DMS153 treated with DMSO at 0.1 percent for 48 hours (cell line): Measurements from ENCODE around the gene LRRC4B.

Experiments
- DNase-seq: peaks from one replicate; lab custom pipeline; 2025; ENCODE audit not compliant: unreplicated experiment; lab: John Stamatoyannopoulos, UW

LRRC4B gene

GRCh38 chr19:50509366-50509765 is 58.9 kb downstream of the LRRC4B start:
- DNase-seq: no peak

DNA sequence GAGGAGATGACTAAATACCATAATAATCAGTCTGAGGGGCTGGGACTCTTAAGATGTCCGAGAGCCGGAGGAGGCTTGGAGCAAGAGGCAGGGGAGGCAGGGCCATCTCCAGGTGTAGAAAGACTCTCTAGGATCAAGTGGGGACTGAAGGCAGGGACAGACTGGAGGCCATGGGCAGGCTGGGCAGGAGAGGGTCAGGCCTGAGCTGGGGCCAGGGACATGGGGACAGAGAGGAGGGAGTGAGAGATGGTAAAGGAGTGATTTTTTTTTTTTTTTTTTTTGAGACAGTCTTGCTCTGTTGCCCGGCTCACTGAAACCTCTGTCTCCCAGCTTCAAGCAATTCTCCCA is 59.4 kb downstream of the LRRC4B start:
- DNase-seq: no peak

DNA sequence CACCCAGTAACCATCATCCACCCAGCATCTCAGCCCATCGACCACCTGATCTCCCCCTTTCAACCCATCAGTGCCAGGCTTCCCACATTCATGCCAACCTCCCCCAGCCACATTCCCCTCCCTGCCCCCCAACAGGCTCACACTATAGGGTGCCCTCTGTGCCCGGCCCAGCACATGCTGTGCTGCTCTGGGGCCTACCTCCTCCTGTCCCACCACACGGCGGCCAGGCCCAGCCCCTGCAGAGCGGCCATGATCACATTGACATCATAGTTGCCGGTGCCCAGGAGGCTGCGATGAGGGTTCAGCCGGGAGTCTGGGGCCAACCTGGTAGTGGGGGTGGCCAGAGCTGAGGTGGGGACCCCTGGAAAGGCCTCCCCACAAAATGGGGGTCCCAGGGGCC is 60.9 kb downstream of the LRRC4B start:
- no peak for DNase-seq

DNA sequence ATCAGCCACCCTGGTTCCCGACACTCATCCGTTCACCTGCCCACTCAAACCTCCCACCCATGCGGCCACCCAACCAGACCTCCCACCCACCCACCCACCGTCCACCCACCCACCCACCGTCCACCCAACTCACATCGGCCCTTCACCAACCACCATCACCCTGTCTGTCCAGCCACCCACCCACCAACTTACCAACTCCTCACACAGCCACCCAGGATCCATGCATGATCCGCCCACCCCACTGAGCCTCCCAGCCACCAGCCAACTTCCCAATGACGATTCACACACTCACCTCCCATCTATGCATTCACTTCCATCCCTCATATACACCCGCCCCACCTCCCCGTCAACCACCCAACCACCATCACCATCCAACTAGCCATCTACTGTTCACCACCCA is 61.5 kb downstream of the LRRC4B start:
- no peak for DNase-seq

DNA sequence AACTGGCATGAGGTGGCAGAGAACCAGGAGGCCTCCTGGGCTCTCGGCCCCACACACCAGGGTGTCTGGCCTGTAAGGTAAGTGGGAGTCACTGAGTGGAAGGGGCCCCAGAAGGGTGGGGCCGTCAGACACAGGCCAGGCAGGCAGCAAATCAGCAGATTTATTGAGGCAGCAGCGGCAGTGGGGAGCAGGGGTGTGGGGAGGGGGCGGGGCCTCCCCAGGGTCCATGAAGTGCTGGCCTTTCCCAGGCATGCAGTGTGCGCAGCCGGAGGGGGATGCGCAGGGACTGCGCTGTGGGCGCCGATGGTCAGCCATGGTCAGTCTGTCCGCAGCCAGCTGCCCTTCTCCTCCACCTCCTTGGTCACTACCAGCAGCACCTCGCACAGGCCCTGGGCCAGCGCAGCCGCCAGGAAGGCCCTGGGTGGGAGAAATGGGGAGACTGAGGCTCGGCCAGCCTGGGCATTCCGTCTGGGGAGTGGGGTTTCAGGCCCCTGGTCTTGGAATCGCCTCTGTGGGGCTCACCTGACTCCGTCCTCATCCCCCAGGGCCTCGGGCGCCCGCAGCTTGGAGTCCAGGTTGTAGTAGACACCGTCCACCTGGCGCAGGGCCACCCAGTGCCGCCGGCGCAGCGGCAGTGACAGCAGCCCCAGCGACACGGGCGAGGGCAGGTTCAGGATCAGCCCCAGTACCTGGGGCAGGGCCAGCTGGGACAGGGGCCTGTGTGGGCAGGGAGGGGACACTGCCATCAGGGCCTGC is 62.2 kb downstream of the LRRC4B start:
- DNase-seq: no peak

- DNase-seq: no peak
Observed at GRCh38 chr19:50501568-50502475, 66.4 kb downstream of the LRRC4B start.

GRCh38 chr19:50501186-50501567 is 67.1 kb downstream of the LRRC4B start:
- DNase-seq: no peak

DNA sequence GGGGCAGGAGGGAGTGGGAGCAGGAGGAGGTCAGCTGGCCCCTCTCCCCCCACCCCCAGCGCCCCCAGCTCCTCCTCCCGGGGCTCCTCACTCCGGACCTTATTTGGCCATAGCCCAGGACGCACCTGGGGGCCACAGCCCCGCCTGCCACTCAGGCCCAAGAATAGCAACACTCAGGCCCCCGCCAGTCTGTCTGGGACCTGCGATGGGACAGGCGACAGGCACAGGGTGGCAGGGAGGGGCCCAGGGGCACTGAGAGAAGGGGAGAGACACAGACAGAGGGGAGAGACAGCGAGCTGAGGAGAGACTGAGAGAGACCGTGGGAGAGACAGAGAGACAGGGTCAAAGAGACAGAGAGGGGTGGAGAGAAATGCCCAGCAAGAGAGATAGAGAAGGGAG is 67.5 kb downstream of the LRRC4B start:
- no peak for DNase-seq

DNA sequence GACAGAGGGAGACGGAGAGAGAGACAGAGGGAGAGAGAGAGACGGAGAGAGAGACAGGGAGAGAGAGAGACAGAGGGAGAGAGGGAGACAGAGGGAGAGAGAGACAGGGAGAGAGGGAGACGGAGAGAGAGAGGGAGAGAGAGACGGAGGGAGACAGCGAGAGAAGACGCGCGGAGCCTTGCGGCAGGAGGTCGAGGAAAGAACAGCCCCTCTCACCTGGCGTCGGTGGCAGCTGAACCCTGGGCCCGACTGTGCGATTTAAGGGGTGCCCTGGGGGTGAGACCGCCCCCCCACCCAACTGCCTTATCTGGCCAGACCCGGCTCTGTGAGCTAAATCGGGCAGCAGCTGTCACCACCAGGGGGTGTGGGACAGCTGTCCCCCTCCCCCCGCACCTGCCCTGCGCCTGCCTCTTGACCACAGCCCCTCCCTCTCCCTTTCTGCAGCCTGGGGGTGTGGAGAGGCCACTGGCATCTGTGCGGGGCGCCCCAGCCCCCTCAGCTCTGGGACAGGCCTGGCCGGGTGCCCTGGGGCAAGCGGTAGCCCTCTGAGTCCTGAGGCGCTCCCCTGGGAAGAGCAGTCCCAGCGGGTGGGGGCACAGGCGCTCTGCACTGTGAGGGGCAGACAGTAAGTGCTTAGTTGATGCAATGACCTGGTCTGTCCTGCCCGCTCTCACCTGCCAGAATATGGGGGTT is 68.0 kb downstream of the LRRC4B start:
- no peak for DNase-seq

- DNase-seq: no peak
Observed at GRCh38 chr19:50498219-50499056, 69.8 kb downstream of the LRRC4B start.

DNA sequence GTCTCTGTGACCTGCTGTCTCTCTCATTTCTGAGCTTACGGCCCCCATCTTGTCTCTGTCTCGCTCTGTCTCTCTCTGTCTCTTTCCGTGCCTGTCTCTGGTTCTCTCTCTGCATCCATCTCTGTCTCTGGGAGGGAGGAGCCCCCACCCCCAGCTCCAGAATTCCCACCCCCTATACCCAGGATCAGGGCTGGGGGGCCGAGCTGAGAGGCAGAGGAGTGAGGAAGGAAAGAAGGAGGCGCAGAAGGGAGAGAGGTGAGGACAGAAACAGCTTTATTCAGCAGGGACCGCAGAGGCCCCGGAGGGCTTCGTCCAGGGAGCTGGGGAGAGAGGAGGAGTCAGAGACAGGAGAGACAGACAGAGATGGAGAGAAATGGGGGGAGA is 71.2 kb downstream of the LRRC4B start:
- DNase-seq: no peak

DNA sequence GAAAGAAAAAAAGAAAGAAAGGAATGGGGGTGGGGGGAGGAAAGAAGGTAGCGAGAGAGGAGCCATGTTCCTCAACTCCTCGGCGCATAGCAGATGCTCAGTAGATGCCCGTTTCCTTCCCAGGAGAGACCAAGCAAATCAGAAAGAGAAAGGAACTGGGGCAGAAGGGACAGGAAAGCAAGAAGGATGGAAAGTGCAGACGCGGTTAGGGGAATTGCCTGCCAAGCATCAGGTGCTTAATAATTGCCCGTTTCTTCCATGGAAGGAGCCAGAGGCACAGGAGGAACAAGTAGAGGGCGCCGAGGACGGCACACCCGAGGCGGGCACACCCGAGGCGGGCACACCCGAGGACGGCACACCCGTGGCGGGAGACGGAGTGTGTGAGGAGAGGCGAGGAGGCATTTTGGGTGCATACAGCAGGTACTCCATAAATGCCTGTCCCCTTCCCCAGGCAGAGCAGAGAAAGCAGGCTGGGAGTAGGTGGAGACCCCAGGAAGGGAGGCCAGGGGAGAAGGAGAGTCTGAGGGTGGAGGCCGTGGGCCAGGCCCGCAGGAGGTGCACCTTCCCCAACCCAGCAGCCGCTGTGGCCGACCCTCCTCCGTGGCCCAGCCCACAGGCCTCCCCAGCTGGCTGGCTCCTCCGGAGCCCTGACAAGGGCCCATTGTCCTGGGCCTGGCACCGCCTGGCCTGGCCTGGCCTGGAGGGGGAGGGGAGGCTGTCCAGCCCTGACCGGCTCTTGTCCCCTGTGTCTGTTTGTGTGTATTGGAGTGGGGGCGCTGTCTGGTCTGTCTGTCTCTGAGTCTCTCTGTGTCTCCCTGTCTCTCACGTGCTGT is 71.8 kb downstream of the LRRC4B start:
- no peak for DNase-seq

- DNase-seq: no peak
Observed at GRCh38 chr19:50495020-50495531, 73.2 kb downstream of the LRRC4B start.

GRCh38 chr19:50494186-50495019 is 73.8 kb downstream of the LRRC4B start:
- no peak for DNase-seq

- DNase-seq: no peak
Observed at GRCh38 chr19:50493171-50493570, 75.1 kb downstream of the LRRC4B start.

GRCh38 chr19:50492303-50493052 is 75.8 kb downstream of the LRRC4B start:
- no peak for DNase-seq

GRCh38 chr19:50490991-50491472 is 77.2 kb downstream of the LRRC4B start:
- DNase-seq: no peak

DNA sequence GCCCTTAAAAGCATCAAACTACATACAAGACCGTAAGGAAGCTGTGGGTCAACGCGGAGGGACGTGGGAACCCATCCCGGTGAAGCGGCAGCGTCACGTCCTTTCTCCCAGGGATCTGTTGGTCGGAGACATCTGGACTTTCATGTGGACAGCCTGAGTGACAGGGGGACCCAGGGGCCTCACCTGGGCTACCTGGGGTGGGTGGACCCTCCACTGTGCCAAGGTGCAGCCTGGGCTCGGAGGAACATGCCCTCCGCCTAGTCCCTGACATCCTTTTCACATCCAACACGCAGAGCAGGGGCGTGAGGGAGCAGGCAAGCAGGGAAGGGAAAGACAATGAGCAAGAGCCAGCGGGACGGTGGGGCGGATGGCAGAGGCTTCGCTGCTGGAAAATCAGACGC is 77.8 kb downstream of the LRRC4B start:
- DNase-seq: no peak
